ENCODE results near the gene ZFHX3. TPM values are rescaled to one million over a fixed set of nuclear protein-coding genes. Genes with fewer than 3 reads are reported as not detected.

The ZFHX3 gene
- total RNA-seq, 2 experiments from 2014 or later, result 0.63 to 0.64 TPM

DNA sequence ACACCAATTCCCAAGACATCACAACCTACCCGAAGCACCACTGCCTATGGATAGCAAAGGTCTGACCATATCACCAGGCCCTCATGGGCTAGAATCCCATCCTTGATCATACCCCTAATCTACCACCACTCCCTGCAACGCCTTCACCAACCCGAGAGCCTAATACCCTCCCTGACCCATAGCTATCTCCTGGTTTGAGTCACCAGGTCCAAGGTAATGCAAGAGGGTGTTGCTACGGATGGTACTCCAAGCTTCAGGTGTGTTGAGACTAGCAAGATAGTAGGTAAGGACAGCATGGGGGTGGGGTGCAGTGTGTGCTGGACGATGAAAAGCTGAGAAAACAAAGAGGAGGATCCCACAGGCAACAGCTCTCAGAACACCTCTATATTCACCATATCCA is 258.0 kb downstream of the ZFHX3 start:
- H3K27ac ChIP-seq (ENCODE audit: low read depth in 1 of 2, low read length in 2 of 2), result no peak overlapping the region
- ATAC-seq (ENCODE audit: poor library complexity) (no peak), DNase-seq (no peak)
- peaks cover 5 to 16% of the 10 kb centered on the region in 2 experiments for H3K27me3 ChIP-seq (ENCODE audit: control insufficient read depth in 1 of 2, insufficient read depth in 2 of 2, low read length in 2 of 2)
- TF ChIP-seq, protein P1, sequence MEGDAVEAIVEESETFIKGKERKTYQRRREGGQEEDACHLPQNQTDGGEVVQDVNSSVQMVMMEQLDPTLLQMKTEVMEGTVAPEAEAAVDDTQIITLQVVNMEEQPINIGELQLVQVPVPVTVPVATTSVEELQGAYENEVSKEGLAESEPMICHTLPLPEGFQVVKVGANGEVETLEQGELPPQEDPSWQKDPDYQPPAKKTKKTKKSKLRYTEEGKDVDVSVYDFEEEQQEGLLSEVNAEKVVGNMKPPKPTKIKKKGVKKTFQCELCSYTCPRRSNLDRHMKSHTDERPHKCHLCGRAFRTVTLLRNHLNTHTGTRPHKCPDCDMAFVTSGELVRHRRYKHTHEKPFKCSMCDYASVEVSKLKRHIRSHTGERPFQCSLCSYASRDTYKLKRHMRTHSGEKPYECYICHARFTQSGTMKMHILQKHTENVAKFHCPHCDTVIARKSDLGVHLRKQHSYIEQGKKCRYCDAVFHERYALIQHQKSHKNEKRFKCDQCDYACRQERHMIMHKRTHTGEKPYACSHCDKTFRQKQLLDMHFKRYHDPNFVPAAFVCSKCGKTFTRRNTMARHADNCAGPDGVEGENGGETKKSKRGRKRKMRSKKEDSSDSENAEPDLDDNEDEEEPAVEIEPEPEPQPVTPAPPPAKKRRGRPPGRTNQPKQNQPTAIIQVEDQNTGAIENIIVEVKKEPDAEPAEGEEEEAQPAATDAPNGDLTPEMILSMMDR (IDR thresholded peaks at IDR 0.05), result no peak
- no peaks in the 10 kb centered on the region for H3K9me3 ChIP-seq (ENCODE audit: control insufficient read depth in 1 of 2, insufficient read depth in 1 of 2, low read length in 2 of 2)
- Mint-ChIP-seq H3K4me1 (ENCODE audit: low read depth) (peaks cover 13% of the 10 kb centered on the region), H3K4me3 (no peak overlapping the region), H3K9me3 (no peaks in the 10 kb centered on the region), H3K27ac (no peak overlapping the region), H3K36me3 (ENCODE audit: low read depth) (no peaks in the 10 kb centered on the region), H3K27me3 (peaks cover 43% of the 10 kb centered on the region)
- ChIA-PET CTCF (no interaction called here), POLR2A (no interaction called here)
- no peaks in the 10 kb centered on the region for H3K36me3 ChIP-seq (ENCODE audit: insufficient read depth, low read length)
- peaks cover 13% of the 10 kb centered on the region for H3K4me1 ChIP-seq (ENCODE audit: insufficient read depth, low read length)
- intact Hi-C loops (cut with DNase I, micrococcal nuclease), result loop anchor here in 1 of 2 experiments (10.0 kb wide), 1 partner anchor 125 kb away; no protein-coding TSS in a partner anchor
- no peak overlapping the region for H3K4me3 ChIP-seq (ENCODE audit: low read length)

DNA sequence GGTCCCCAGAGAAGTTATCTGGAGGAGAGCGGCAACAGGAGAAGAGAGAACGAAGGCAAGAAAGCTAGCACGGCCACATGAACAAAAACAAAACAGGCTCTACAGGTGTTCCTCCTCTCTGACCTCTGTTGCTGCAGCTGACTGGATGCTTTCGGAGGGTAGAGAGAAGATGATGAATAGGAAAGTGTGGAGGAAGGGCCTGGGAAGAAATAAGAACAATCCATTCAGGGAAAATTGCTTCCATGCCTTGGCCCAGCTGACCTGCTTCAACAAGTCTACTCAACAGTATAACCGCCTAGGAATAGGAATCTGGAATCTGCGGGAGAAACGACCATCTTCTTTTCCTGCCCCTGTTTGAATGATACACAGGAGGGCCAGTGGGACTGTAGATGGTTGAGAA is 258.5 kb downstream of the ZFHX3 start:
- ChIA-PET POLR2A (interaction anchor here (0.6 kb wide), 1 partner anchor 119 kb away, joined by 5 read pairs; no protein-coding TSS in a partner anchor), CTCF (no interaction called here)
- H3K27ac ChIP-seq (ENCODE audit: low read depth in 1 of 2, low read length in 2 of 2), result no peak overlapping the region
- DNase-seq, result no peak
- Mint-ChIP-seq H3K36me3 (ENCODE audit: low read depth) (no peaks in the 10 kb centered on the region), H3K27me3 (peaks cover 43% of the 10 kb centered on the region), H3K4me3 (peak overlapping the region; percentile 35), H3K4me1 (ENCODE audit: low read depth) (peaks cover 13% of the 10 kb centered on the region), H3K9me3 (no peaks in the 10 kb centered on the region), H3K27ac (no peak overlapping the region)
- ATAC-seq (ENCODE audit: poor library complexity), result no peak
- TF ChIP-seq, protein P1 (IDR thresholded peaks at IDR 0.05), result no peak
- no peak overlapping the region for H3K4me3 ChIP-seq (ENCODE audit: low read length)
- no peaks in the 10 kb centered on the region for H3K36me3 ChIP-seq (ENCODE audit: insufficient read depth, low read length)
- H3K9me3 ChIP-seq (ENCODE audit: control insufficient read depth in 1 of 2, insufficient read depth in 1 of 2, low read length in 2 of 2), result no peaks in the 10 kb centered on the region
- intact Hi-C loops (cut with DNase I, micrococcal nuclease), result loop anchor here in 1 of 2 experiments (10.0 kb wide), 1 partner anchor 125 kb away; no protein-coding TSS in a partner anchor
- H3K27me3 ChIP-seq (ENCODE audit: control insufficient read depth in 1 of 2, insufficient read depth in 2 of 2, low read length in 2 of 2), result peaks cover 5 to 16% of the 10 kb centered on the region in 2 experiments
- H3K4me1 ChIP-seq (ENCODE audit: insufficient read depth, low read length), result peaks cover 13% of the 10 kb centered on the region

DNA sequence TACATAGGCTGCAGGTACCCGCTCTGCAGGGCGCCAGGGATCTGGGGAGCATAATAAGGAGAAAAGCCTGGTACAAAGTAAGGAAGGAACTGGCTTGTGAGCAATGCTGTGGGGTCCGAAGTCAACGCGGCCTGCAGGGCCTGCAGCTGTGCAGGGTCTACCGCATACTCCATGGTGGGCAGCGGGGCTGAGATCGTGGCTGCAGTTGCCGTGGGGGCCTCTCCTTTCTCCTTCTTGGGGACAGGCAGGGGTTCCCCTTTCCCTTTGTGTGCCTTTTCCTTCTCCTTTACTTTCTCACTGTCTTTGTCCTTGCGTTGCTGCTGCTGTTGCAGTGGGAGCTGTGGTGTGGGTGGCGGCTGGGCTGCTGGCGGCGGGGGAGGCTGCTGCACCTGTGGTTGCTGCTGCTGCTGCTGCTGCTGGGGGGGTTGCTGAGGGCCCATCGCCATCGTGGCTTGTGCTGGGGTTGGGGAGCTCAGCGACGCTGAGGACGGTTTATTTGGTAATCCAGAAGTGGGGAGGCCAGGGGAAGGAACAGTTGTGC is 259.6 kb downstream of the ZFHX3 start:
- POLR2A ChIA-PET, result no interaction called here
- no peak overlapping the region for H3K27ac ChIP-seq (ENCODE audit: low read depth in 1 of 2, low read length in 2 of 2)

More for the DNA sequence above, 259.6 kb downstream of the ZFHX3 start:
- H3K4me1 ChIP-seq (ENCODE audit: insufficient read depth, low read length), result peaks cover 13% of the 10 kb centered on the region
- Mint-ChIP-seq H3K4me3 (peak overlapping the region; percentile 86), H3K36me3 (ENCODE audit: low read depth) (no peaks in the 10 kb centered on the region), H3K27me3 (peaks cover 52% of the 10 kb centered on the region), H3K27ac (peak overlapping the region; percentile 60), H3K4me1 (ENCODE audit: low read depth) (peaks cover 13% of the 10 kb centered on the region), H3K9me3 (no peaks in the 10 kb centered on the region)
- CTCF ChIA-PET, result no interaction called here
- TF ChIP-seq, protein P1 (IDR thresholded peaks at IDR 0.05), result no peak
- DNase-seq (peak in 2 of 14 experiments; percentile 4 to 15), ATAC-seq (ENCODE audit: poor library complexity) (no peak)
- peaks cover 5 to 16% of the 10 kb centered on the region in 2 experiments for H3K27me3 ChIP-seq (ENCODE audit: control insufficient read depth in 1 of 2, insufficient read depth in 2 of 2, low read length in 2 of 2)
- no peaks in the 10 kb centered on the region for H3K36me3 ChIP-seq (ENCODE audit: insufficient read depth, low read length)
- peak overlapping the region; percentile 61 for H3K4me3 ChIP-seq (ENCODE audit: low read length)
- intact Hi-C loops (cut with DNase I, micrococcal nuclease), result loop anchor here in 1 of 2 experiments (10.0 kb wide), 1 partner anchor 124 kb away; no protein-coding TSS in a partner anchor
- no peaks in the 10 kb centered on the region for H3K9me3 ChIP-seq (ENCODE audit: control insufficient read depth in 1 of 2, insufficient read depth in 1 of 2, low read length in 2 of 2)

Measured in CD4-positive, alpha-beta T cell (primary cell).